ENCODE data around the gene SYN1. TPM values are rescaled to one million over a fixed set of nuclear protein-coding genes. Genes with fewer than 3 reads are reported as not detected.

SYN1 gene
- total RNA-seq, 1 donor from 2014 or later = 4.4 TPM

GRCh38 chrX:47611926-47612325 lies 7.7 kb downstream of the SYN1 start:
- Mint-ChIP-seq H3K36me3 (no peaks in the 10 kb centered on the region), H3K4me1 (no peaks in the 10 kb centered on the region), H3K27ac (no peak overlapping the region), H3K27me3 (ENCODE audit: low read depth) (peaks cover 19% of the 10 kb centered on the region), H3K4me3 (no peak overlapping the region), H3K9me3 (peaks cover 4% of the 10 kb centered on the region)
- TF ChIP-seq, protein P1, sequence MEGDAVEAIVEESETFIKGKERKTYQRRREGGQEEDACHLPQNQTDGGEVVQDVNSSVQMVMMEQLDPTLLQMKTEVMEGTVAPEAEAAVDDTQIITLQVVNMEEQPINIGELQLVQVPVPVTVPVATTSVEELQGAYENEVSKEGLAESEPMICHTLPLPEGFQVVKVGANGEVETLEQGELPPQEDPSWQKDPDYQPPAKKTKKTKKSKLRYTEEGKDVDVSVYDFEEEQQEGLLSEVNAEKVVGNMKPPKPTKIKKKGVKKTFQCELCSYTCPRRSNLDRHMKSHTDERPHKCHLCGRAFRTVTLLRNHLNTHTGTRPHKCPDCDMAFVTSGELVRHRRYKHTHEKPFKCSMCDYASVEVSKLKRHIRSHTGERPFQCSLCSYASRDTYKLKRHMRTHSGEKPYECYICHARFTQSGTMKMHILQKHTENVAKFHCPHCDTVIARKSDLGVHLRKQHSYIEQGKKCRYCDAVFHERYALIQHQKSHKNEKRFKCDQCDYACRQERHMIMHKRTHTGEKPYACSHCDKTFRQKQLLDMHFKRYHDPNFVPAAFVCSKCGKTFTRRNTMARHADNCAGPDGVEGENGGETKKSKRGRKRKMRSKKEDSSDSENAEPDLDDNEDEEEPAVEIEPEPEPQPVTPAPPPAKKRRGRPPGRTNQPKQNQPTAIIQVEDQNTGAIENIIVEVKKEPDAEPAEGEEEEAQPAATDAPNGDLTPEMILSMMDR (IDR thresholded peaks at IDR 0.05; ENCODE audit: unreplicated experiment) = no peak
- no peak for DNase-seq (ENCODE audit: low spot score in 2 of 2, unreplicated experiment in 2 of 2)

GRCh38 chrX:47611489-47611888 lies 8.2 kb downstream of the SYN1 start:
- Mint-ChIP-seq H3K4me3 (no peak overlapping the region), H3K9me3 (peaks cover 4% of the 10 kb centered on the region), H3K36me3 (no peaks in the 10 kb centered on the region), H3K27ac (no peak overlapping the region), H3K27me3 (ENCODE audit: low read depth) (peaks cover 15% of the 10 kb centered on the region), H3K4me1 (no peaks in the 10 kb centered on the region)
- DNase-seq (ENCODE audit: low spot score in 2 of 2, unreplicated experiment in 2 of 2) = no peak
- TF ChIP-seq, protein P1 (IDR thresholded peaks at IDR 0.05; ENCODE audit: unreplicated experiment) = no peak

DNA sequence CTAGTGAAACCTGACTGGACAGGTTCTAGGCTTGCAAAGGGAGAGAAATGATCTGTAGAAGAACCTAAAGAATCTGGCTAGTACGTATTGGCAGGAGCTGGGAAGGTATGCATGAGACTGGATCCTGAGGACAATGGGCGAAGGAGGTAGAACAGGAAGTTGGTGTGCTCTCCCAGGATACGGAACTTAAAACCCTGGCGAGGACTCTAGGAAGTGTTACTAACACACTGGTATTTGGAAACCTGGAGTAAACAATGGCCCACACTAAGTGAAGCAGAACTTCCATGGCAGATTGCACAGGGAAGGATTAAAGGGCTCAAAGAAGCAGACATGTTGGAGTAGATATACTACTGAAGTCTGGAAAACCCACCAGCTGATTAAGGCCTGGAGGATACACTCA lies 9.1 kb downstream of the SYN1 start:
- H3K27me3 Mint-ChIP-seq (ENCODE audit: low read depth) = peaks cover 10% of the 10 kb centered on the region
- no peak for DNase-seq (ENCODE audit: low spot score in 2 of 2, unreplicated experiment in 2 of 2)
- no peaks in the 10 kb centered on the region for H3K36me3 Mint-ChIP-seq
- H3K4me3 Mint-ChIP-seq = no peak overlapping the region
- TF ChIP-seq, protein P1 (IDR thresholded peaks at IDR 0.05; ENCODE audit: unreplicated experiment) = no peak
- peaks cover 4% of the 10 kb centered on the region for H3K9me3 Mint-ChIP-seq
- H3K27ac Mint-ChIP-seq = no peak overlapping the region
- H3K4me1 Mint-ChIP-seq = no peaks in the 10 kb centered on the region

DNA sequence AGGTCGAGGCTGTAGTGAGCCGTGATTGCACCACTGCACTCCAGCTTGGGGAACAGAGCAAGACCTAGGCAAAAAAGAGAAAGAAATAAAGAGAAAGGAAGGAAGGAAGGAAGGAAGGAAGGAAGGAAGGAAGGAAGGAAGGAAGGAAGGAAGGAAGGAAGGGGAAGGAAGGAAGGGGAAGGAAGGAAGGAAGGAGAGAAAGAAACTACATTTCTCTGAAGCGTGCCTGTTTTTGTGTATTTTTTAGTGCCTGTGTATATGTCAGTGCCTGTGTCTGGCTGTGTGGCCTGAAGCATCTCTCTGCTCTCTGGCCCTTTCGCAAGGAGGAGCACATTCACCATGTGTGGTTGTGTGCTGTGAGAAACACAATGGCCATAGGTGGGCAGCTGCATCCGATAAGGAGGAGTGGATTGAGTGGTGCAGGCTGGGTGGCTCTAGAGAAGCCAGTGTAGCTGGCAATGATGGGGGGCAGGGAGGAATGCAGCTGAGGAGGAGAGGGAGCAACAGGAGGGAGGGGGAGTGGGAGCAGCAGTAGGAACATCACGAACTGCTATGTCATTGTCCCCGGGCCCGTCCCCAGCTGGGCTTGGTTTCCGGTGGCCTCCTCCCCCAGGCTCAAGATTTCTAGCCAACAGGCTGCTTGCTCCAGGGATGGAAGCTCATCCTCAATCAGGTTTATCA lies 11.4 kb downstream of the SYN1 start:
- no peak for DNase-seq (ENCODE audit: low spot score in 2 of 2, unreplicated experiment in 2 of 2)
- Mint-ChIP-seq H3K36me3 (no peaks in the 10 kb centered on the region), H3K27me3 (ENCODE audit: low read depth) (peaks cover 11% of the 10 kb centered on the region), H3K4me3 (no peak overlapping the region), H3K27ac (no peak overlapping the region), H3K4me1 (no peaks in the 10 kb centered on the region), H3K9me3 (peaks cover 4% of the 10 kb centered on the region)
- TF ChIP-seq, protein P1 (IDR thresholded peaks at IDR 0.05; ENCODE audit: unreplicated experiment) = no peak

DNA sequence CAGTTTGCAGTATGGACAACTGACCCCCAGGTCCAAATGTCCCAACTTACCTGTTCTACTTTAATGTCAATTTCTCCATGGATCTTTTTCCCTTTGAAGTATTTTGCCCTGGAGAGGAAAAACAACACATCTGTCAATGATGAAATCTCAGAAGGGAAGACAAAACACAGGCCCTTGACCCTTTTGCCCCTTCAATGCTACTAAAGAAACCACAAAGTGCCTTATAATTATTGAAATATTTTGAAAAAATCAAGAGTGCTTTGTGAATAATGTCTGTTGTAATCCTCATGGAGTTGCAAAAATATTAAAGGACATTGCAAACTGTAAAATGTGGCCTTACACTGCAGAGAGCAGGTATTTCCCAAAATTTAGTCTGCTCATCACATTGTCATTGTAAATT lies 12.6 kb downstream of the SYN1 start:
- H3K4me1 Mint-ChIP-seq = no peaks in the 10 kb centered on the region
- no peak overlapping the region for H3K27ac Mint-ChIP-seq
- peaks cover 4% of the 10 kb centered on the region for H3K9me3 Mint-ChIP-seq
- H3K27me3 Mint-ChIP-seq (ENCODE audit: low read depth) = peaks cover 7% of the 10 kb centered on the region
- no peaks in the 10 kb centered on the region for H3K36me3 Mint-ChIP-seq
- H3K4me3 Mint-ChIP-seq = no peak overlapping the region
- DNase-seq (ENCODE audit: low spot score in 2 of 2, unreplicated experiment in 2 of 2) = no peak
- TF ChIP-seq, protein P1 (IDR thresholded peaks at IDR 0.05; ENCODE audit: unreplicated experiment) = no peak

Measured in mesothelial cell of epicardium (in vitro differentiated cells).